Activated B cell treated with CpG ODN at 0.5 μM for 24 hours (primary cell): ENCODE measurements around the gene GRID2. TPM values are rescaled to one million over a fixed set of nuclear protein-coding genes. Genes with fewer than 3 reads are reported as not detected.
"Not testable (repeated sequence)": the region's sequence is repeated elsewhere in the genome, so short reads cannot be mapped to it uniquely, and the experiment has no call there.

Experiments used
- ATAC-seq: fragments of 200-7000 bp; cut with Tn5 transposase; one replicate; pipeline ENCODE4 v1.10.0; 2021; ENCODE audit warnings: low read depth, mild to moderate bottlenecking, moderate library complexity
- CTCF ChIA-PET: fragments of 350-600 bp; sonication (Branson Sonifier 250); formaldehyde crosslinking; loops from one replicate; lab custom pipeline; 2021; ENCODE audit warnings: antibody characterized with exemption; lab: Charles Lee
- POLR2A ChIA-PET: fragments of 350-600 bp; sonication (Branson Sonifier 250); formaldehyde crosslinking; loops from one replicate; lab custom pipeline; 2021; ENCODE audit warnings: antibody characterized with exemption; lab: Charles Lee
- DNase-seq: peaks from one replicate; pipeline ENCODE4 v3.0.0; 2022
- H3K27ac Mint-ChIP-seq: one replicate; pipeline ENCODE4 v1.8.0; 2020; ENCODE audit warnings: mixed read lengths
- H3K27me3 Mint-ChIP-seq: one replicate; pipeline ENCODE4 v1.8.0; 2021; ENCODE audit warnings: mixed read lengths
- H3K36me3 Mint-ChIP-seq: one replicate; pipeline ENCODE4 v1.8.0; 2021; ENCODE audit warnings: low read depth, mixed read lengths
- H3K4me1 Mint-ChIP-seq: one replicate; pipeline ENCODE4 v1.8.0; 2021; ENCODE audit warnings: mixed read lengths
- H3K4me3 Mint-ChIP-seq: one replicate; pipeline ENCODE4 v1.8.0; 2020; ENCODE audit warnings: mild to moderate bottlenecking, mixed read lengths
- H3K9me3 Mint-ChIP-seq: one replicate; pipeline ENCODE4 v1.8.0; 2020; ENCODE audit warnings: mixed read lengths
- intact Hi-C: fragments of 100-400 bp; cut with micrococcal nuclease; formaldehyde crosslinking; loops from one replicate; pipeline ENCODE4 v1.15.1; 2024
- total RNA-seq: library from RNA; stranded (reverse); gene quantifications from 2 replicates; pipeline ENCODE4 v1.2.3, GENCODE V29; 2022
- TF ChIP-seq, protein P1 (sequence below): fragments of 200-600 bp; IDR thresholded peaks from one replicate; pipeline ENCODE4 v1.8.0; 2022; ENCODE audit warnings: antibody characterized with exemption, mild to moderate bottlenecking

The GRID2 gene
- total RNA-seq, 1 donor from 2014 or later, result not detected

DNA sequence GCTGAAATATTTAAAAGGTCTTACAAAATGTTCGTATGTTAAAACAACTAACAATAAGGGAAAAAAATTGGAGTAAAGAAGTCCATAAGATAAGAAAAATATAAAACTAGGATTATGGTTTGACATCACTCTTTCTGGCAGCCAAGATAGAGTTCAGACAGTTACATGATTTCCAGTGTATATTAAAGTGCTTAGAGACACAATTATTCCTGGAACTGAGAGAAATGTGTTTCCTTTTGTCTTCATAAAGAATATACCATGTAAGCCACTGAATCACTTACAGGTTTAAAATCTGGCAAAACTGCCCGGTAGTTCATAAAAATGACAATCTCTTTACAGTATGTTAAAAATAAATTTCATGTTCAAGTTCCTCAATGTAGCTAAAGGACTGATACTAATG is 986.1 kb downstream of the GRID2 start:
- Mint-ChIP-seq H3K4me3 (no peak overlapping the region), H3K9me3 (no peaks in the 10 kb centered on the region), H3K27me3 (no peaks in the 10 kb centered on the region), H3K4me1 (no peaks in the 10 kb centered on the region), H3K36me3 (no peaks in the 10 kb centered on the region), H3K27ac (no peak overlapping the region)
- ChIA-PET POLR2A (no interaction called here), CTCF (no interaction called here)
- DNase-seq (no peak), ATAC-seq (no peak)
- TF ChIP-seq, protein P1, sequence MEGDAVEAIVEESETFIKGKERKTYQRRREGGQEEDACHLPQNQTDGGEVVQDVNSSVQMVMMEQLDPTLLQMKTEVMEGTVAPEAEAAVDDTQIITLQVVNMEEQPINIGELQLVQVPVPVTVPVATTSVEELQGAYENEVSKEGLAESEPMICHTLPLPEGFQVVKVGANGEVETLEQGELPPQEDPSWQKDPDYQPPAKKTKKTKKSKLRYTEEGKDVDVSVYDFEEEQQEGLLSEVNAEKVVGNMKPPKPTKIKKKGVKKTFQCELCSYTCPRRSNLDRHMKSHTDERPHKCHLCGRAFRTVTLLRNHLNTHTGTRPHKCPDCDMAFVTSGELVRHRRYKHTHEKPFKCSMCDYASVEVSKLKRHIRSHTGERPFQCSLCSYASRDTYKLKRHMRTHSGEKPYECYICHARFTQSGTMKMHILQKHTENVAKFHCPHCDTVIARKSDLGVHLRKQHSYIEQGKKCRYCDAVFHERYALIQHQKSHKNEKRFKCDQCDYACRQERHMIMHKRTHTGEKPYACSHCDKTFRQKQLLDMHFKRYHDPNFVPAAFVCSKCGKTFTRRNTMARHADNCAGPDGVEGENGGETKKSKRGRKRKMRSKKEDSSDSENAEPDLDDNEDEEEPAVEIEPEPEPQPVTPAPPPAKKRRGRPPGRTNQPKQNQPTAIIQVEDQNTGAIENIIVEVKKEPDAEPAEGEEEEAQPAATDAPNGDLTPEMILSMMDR, result no peak
- intact Hi-C loops, result no loop called here

DNA sequence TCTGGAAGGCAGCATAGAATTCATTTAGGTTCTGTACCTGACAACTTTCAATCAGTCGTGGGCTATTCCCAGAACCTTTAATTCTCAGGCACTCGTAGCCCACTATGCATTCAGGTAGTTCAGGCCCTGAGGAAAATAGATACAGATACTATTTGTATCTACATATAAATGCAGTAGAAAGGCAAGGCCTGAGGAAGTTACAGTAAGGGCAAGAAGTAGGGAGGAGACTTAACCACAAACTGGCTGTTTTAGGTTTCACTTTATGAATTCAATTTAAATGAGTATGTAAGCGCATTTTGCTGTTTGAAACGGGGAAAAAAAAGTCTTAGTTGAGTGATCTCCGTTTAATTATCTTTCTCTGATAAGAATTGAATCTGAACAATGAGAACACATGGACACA is 995.4 kb downstream of the GRID2 start:
- H3K27ac Mint-ChIP-seq, result no peak overlapping the region
- no peaks in the 10 kb centered on the region for H3K4me1 Mint-ChIP-seq
- no peak overlapping the region for H3K4me3 Mint-ChIP-seq
- no peak for ATAC-seq
- DNase-seq, result no peak
- ChIA-PET POLR2A (no interaction called here), CTCF (no interaction called here)
- intact Hi-C loops, result no loop called here
- H3K9me3 Mint-ChIP-seq, result no peaks in the 10 kb centered on the region
- TF ChIP-seq, protein P1, result no peak
- H3K27me3 Mint-ChIP-seq, result no peaks in the 10 kb centered on the region
- H3K36me3 Mint-ChIP-seq, result no peaks in the 10 kb centered on the region

GRCh38 chr4:93300780-93301555 is 997.2 kb downstream of the GRID2 start:
- H3K27me3 Mint-ChIP-seq, DNase-seq, POLR2A ChIA-PET, intact Hi-C loops, ATAC-seq, H3K27ac Mint-ChIP-seq, H3K4me1 Mint-ChIP-seq, H3K9me3 Mint-ChIP-seq, CTCF ChIA-PET, H3K36me3 Mint-ChIP-seq, H3K4me3 Mint-ChIP-seq: not testable (repeated sequence)

- TF ChIP-seq, protein P1, result no peak
- no peaks in the 10 kb centered on the region for H3K27me3 Mint-ChIP-seq
- no peak overlapping the region for H3K27ac Mint-ChIP-seq
- ChIA-PET CTCF (no interaction called here), POLR2A (no interaction called here)
- ATAC-seq, result no peak
- no peak for DNase-seq
- H3K4me1 Mint-ChIP-seq, result no peaks in the 10 kb centered on the region
- no peaks in the 10 kb centered on the region for H3K36me3 Mint-ChIP-seq
- H3K4me3 Mint-ChIP-seq, result no peak overlapping the region
- H3K9me3 Mint-ChIP-seq, result peaks cover 2% of the 10 kb centered on the region
- intact Hi-C loops, result no loop called here
Observed at GRCh38 chr4:93302310-93302709, 998.5 kb downstream of the GRID2 start.

DNA sequence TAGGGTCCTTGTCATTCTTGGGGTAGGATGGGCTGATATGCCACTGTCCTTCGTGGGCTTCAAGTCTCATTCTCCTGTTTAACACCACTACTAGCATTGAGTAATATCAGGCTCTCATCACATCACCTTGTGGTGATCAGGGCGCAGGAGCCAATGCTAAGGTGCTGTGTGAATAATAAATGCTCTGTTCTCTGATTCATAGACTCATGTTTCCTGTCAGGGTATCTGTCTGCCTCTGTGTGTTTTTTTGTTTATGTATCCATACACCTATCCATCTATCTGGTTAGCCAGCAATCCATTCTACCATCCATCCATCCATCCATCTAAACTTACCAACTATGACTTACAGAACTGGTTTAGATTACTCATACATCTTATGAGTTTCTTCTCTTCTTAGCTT is 999.7 kb downstream of the GRID2 start:
- CTCF ChIA-PET, result no interaction called here
- no peaks in the 10 kb centered on the region for H3K4me1 Mint-ChIP-seq
- H3K4me3 Mint-ChIP-seq, result no peak overlapping the region
- H3K36me3 Mint-ChIP-seq, result no peaks in the 10 kb centered on the region
- POLR2A ChIA-PET, result no interaction called here
- H3K27me3 Mint-ChIP-seq, result no peaks in the 10 kb centered on the region
- H3K9me3 Mint-ChIP-seq, result peaks cover 2% of the 10 kb centered on the region
- no peak for DNase-seq
- ATAC-seq, result no peak
- H3K27ac Mint-ChIP-seq, result no peak overlapping the region
- TF ChIP-seq, protein P1, result no peak
- intact Hi-C loops, result no loop called here
